Esophagus muscularis mucosa (tissue), 3 donors: ENCODE data around the gene RASSF3.

ENCODE experiments used
- POLR2A ChIP-seq: fragments of 450-650 bp; IDR thresholded peaks from one replicate; pipeline ENCODE4 v1.6.1; 2017; ENCODE audit warnings: antibody characterized with exemption, moderate library complexity, mild to moderate bottlenecking, low read depth
- POLR2AphosphoS5 ChIP-seq, 2 donors: sonication (generic); formaldehyde crosslinking; IDR thresholded peaks; one replicate each; pipeline ENCODE4 v1.6.1; 2017; ENCODE audit warnings: antibody characterized with exemption in 2 of 2
- TF ChIP-seq, protein P1 (sequence below), 3 experiments: fragments of 200-600 bp in 2 of 3; fragments of 450-650 bp in 1 of 3; sonication (generic) in 2 of 3; IDR thresholded peaks; one replicate each; pipeline ENCODE4 v1.5.1; 2017 to 2019; ENCODE audit warnings: antibody characterized with exemption in 3 of 3, mild to moderate bottlenecking in 2 of 3, moderate library complexity in 1 of 3

DNA sequence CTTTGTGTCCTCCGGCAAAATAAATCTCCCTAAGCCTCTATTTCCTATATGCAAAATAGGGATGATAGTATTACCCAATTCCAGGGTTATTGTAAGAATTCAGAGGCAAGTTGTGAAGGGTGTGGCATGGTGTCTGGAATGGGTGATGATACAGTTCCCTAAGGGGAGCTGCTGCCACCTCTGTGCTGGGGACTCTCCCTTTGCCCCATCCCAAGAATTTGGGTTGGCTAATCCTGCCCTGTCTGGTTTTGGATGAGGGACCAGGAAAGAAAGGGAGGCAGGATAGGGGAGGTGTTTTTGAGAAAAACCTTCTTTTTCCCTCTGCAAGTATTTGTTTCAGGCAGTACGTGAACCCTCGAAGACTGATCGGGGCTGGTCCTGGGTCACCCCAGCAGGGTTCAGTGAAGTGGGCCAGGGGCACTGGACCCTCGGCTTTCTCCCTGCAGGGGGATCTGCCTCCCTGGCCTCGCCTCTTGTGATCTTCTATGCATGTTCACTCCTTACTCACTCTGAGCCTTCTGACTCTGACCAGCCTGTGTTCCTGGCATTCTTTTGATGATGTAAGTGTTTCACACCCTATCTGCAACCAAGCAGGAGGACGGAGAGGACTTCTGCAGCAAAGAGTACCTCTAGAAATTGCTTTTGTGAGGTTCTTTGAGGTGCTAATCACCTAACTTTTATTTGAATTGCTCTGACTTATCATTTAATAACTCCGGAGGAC, 60.8 kb downstream of the RASSF3 start:
- TF ChIP-seq, protein P1, sequence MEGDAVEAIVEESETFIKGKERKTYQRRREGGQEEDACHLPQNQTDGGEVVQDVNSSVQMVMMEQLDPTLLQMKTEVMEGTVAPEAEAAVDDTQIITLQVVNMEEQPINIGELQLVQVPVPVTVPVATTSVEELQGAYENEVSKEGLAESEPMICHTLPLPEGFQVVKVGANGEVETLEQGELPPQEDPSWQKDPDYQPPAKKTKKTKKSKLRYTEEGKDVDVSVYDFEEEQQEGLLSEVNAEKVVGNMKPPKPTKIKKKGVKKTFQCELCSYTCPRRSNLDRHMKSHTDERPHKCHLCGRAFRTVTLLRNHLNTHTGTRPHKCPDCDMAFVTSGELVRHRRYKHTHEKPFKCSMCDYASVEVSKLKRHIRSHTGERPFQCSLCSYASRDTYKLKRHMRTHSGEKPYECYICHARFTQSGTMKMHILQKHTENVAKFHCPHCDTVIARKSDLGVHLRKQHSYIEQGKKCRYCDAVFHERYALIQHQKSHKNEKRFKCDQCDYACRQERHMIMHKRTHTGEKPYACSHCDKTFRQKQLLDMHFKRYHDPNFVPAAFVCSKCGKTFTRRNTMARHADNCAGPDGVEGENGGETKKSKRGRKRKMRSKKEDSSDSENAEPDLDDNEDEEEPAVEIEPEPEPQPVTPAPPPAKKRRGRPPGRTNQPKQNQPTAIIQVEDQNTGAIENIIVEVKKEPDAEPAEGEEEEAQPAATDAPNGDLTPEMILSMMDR (IDR thresholded peaks at IDR 0.05): no peak
- TF ChIP-seq POLR2AphosphoS5 (IDR thresholded peaks at IDR 0.05) (peak; percentile 74 to 80), POLR2A (no peak)
